HG03196 (cell line): ENCODE data around the gene FAM174C.

ENCODE experiments used
- ATAC-seq: cut with Tn5 transposase; IDR thresholded peaks from one replicate; pipeline ENCODE4 v1.9.1; 2021; ENCODE audit not compliant: unreplicated experiment

FAM174C gene

GRCh38 chr19:1272423-1273262 lies 2.7 kb upstream of the FAM174C start:
- no peak for ATAC-seq

- no peak for ATAC-seq
Measured at GRCh38 chr19:1273263-1274041, 1.9 kb upstream of the FAM174C start.

- ATAC-seq = no peak
Measured at GRCh38 chr19:1274081-1274851, 1.1 kb upstream of the FAM174C start.

GRCh38 chr19:1274852-1275259 lies 474 bp upstream of the FAM174C start:
- no peak for ATAC-seq

- no peak for ATAC-seq
Measured at GRCh38 chr19:1275976-1276627, 772 bp downstream of the FAM174C start.

GRCh38 chr19:1276628-1277022 lies 1.3 kb downstream of the FAM174C start:
- ATAC-seq = no peak

GRCh38 chr19:1277061-1277460 lies 1.7 kb downstream of the FAM174C start:
- no peak for ATAC-seq

GRCh38 chr19:1278074-1278473 lies 2.7 kb downstream of the FAM174C start:
- ATAC-seq = no peak

GRCh38 chr19:1278713-1279660 lies 3.7 kb downstream of the FAM174C start:
- no peak for ATAC-seq

GRCh38 chr19:1279782-1280341 lies 4.5 kb downstream of the FAM174C start:
- no peak for ATAC-seq

- no peak for ATAC-seq
Measured at GRCh38 chr19:1280636-1281568, 5.6 kb downstream of the FAM174C start.

GRCh38 chr19:1281569-1282287 lies 6.4 kb downstream of the FAM174C start:
- ATAC-seq = no peak

- ATAC-seq = no peak
Measured at GRCh38 chr19:1282588-1283206, 7.4 kb downstream of the FAM174C start.

GRCh38 chr19:1283207-1283916 lies 8.0 kb downstream of the FAM174C start:
- ATAC-seq = no peak

- no peak for ATAC-seq
Measured at GRCh38 chr19:1283917-1284292, 8.6 kb downstream of the FAM174C start.

- ATAC-seq = no peak
Measured at GRCh38 chr19:1284293-1284978, 9.1 kb downstream of the FAM174C start.
